Heart left ventricle (tissue), 16 donors: ENCODE data around the gene CUX1. TPM values are rescaled to one million over a fixed set of nuclear protein-coding genes. Genes with fewer than 3 reads are reported as not detected.

Experiments used
- ATAC-seq, 4 donors: fragments of 200-7000 bp; cut with Tn5 transposase; one replicate each; pipeline ENCODE4 v1.9.1; 2020 to 2022; ENCODE audit warnings: moderate library complexity in 4 of 4, mild to moderate bottlenecking in 3 of 4, moderate number of reproducible peaks in 1 of 4
- DNase-seq, 5 donors: peaks; one replicate each; pipeline ENCODE4 v3.0.0-alpha.2; 2020
- H3K27ac ChIP-seq, 12 donors: fragments of 200-600 bp; sonication (generic) in 4 of 12; one replicate each; pipeline versions ENCODE4 v1.5.0 to v1.8.0; 2016 to 2022; ENCODE audit warnings: mild to moderate bottlenecking in 2 of 12
- H3K27me3 ChIP-seq, 9 donors: fragments of 200-600 bp; sonication (generic) in 2 of 9; one replicate each; pipeline versions ENCODE4 v1.5.1 to v1.8.0; 2016 to 2022; ENCODE audit warnings: mild to moderate bottlenecking in 3 of 9
- H3K36me3 ChIP-seq, 9 donors: fragments of 200-600 bp; sonication (generic) in 2 of 9; one replicate each; pipeline versions ENCODE4 v1.5.0 to v1.8.0; 2018 to 2022; ENCODE audit warnings: mild to moderate bottlenecking in 2 of 9
- H3K4me1 ChIP-seq, 12 donors: fragments of 200-600 bp; sonication (generic) in 4 of 12; one replicate each; pipeline versions ENCODE4 v1.5.0 to v1.8.0; 2016 to 2022; ENCODE audit warnings: mild to moderate bottlenecking in 3 of 12
- H3K4me3 ChIP-seq, 12 donors: fragments of 200-600 bp; sonication (generic) in 4 of 12; one replicate each; pipeline versions ENCODE4 v1.5.0 to v1.8.0; 2017 to 2022; ENCODE audit warnings: mild to moderate bottlenecking in 9 of 12, moderate library complexity in 4 of 12
- H3K9me3 ChIP-seq, 12 donors: fragments of 200-600 bp; sonication (generic) in 4 of 12; one replicate each; pipeline versions ENCODE4 v1.5.0 to v1.8.0; 2016 to 2022; ENCODE audit warnings: mild to moderate bottlenecking in 1 of 12
- POLR2A ChIP-seq, 2 donors: fragments of 450-650 bp; IDR thresholded peaks; one replicate each; pipeline ENCODE4 v1.6.1; 2017; ENCODE audit warnings: antibody characterized with exemption in 2 of 2, mild to moderate bottlenecking in 2 of 2, moderate library complexity in 2 of 2
- WGBS, 4 donors: extraction: QIAGEN DNeasy Blood & Tissue Kit in 2 of 4; methylation state at CpG; one replicate each; pipeline versions ENCODE4 v1.1.5 to v1.1.7; 2013 to 2018; 5-methylcytosine and 5-hydroxymethylcytosine counted together
- intact Hi-C, 10 donors: fragments of 100-400 bp; cut with DNase I; formaldehyde crosslinking; loops; one replicate each; pipeline versions ENCODE4 v1.11.1 to v1.14.2; 2022
- polyA plus RNA-seq, 2 donors: library from polyadenylated mRNA; stranded (reverse); fragments of 200-250 nt; gene quantifications; one replicate each; pipeline ENCODE4 v1.2.3, GENCODE V29; 2013
- total RNA-seq, 9 donors: library from RNA; depleted of rRNA in 2 of 9; stranded (reverse); fragments of >200 nt in 2 of 9; fragmentation: NEBNext Ultra II Directional in 3 of 9; extraction: Animal tissue kit (Norgen Biotek cat#: 25700) in 3 of 9; gene quantifications; one replicate each; pipeline versions ENCODE4 v1.1.0 to v1.2.4, GENCODE V29; 2016 to 2023
- TF ChIP-seq, protein P1 (sequence below), 12 donors: fragments of 200-600 bp; sonication (generic) in 4 of 12; IDR thresholded peaks; one replicate each; pipeline versions ENCODE4 v1.5.0 to v1.8.0; 2018 to 2022; ENCODE audit warnings: antibody characterized with exemption in 12 of 12, mild to moderate bottlenecking in 5 of 12
- donor health status: ischemic (EF 13 %, LVEDD 7.1; RV severe dilation, severe dysfunction).
- donor health status: healthy with polysubstance abuse.
- donor health status: DM: no; HTN: yes; CAD: no.
- donor health status: DM: no; HTN: no; CAD: no.
- donor health status: ischemic (EF 25% LVEDD 6.9; RV normal size, moderate dysfunction).
- donor health status: ischemic (EF 25% LVEDD 5.7; RV mildly dilated, moderate dysfunction).
- donor health status: healthy.
- donor health status: DM: yes; HTN: yes; CAD: no.
- donor health status: ischemic (EF 35%, LVEDD 5.7; RV mildly dilated, moderate dysfunction).
- donor health status: nonischemic (EF 11% LVEDD 7.7; RV severe dilation, severe dysfunction).
- donor health status: DM: yes; HTN: yes; CAD: no.
- donor health status: PGD.
- donor health status: ischemic (EF 29% LVEDD 5.4; RV normal size, mild dysfunction).
- donor health status: nonischemic (EF 23%, LVEDD 6.1; RV moderate dilation, normal function).

CUX1 gene
- total and polyA plus RNA-seq, 11 donors, result 51.9 to 173 (median 122) TPM

DNA sequence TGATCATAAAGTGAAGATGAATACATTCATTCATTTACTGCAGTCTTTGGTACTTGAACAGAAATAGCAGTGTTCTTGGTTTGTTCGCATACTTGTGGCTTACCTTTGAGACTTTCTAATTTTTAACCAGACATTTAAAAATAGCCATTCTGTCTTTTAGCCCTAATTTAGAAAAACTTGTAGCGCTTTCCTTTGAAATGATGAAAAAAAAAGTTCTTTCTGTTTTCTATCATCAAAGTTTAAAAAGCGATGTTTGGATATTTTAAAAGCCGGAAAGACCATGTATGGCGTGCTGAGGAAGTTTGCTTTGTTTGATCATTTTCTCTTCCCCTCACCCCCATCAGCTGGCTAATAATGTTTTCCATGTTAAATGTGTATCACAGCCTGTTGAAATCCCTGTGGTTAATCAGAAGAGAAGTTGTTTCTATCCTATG, 116.3 kb downstream of the CUX1 start:
- peaks cover 3 to 54% (median 41%) of the 10 kb centered on the region in 12 donors for H3K4me1 ChIP-seq
- 80 to 91% (median 85%) methylated on average over 5 of the region's 5 CpGs for WGBS, 4 donors
- ATAC-seq (no peak), DNase-seq (no peak)
- TF ChIP-seq, protein P1, sequence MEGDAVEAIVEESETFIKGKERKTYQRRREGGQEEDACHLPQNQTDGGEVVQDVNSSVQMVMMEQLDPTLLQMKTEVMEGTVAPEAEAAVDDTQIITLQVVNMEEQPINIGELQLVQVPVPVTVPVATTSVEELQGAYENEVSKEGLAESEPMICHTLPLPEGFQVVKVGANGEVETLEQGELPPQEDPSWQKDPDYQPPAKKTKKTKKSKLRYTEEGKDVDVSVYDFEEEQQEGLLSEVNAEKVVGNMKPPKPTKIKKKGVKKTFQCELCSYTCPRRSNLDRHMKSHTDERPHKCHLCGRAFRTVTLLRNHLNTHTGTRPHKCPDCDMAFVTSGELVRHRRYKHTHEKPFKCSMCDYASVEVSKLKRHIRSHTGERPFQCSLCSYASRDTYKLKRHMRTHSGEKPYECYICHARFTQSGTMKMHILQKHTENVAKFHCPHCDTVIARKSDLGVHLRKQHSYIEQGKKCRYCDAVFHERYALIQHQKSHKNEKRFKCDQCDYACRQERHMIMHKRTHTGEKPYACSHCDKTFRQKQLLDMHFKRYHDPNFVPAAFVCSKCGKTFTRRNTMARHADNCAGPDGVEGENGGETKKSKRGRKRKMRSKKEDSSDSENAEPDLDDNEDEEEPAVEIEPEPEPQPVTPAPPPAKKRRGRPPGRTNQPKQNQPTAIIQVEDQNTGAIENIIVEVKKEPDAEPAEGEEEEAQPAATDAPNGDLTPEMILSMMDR (IDR thresholded peaks at IDR 0.05), result no peak
- no peak for TF ChIP-seq POLR2A (IDR thresholded peaks at IDR 0.05)
- no peaks in the 10 kb centered on the region for H3K36me3 ChIP-seq
- no peaks in the 10 kb centered on the region for H3K9me3 ChIP-seq
- intact Hi-C loops, result loop anchor here in 1 of 10 donors (10.0 kb wide), 1 partner anchor 119 kb away; the partner anchor contains the start of gene CUX1
- H3K27me3 ChIP-seq, result no peaks in the 10 kb centered on the region
- H3K27ac ChIP-seq, result peak overlapping the region in 8 of 12 donors; percentile 80 to 94 (median 88)
- no peak overlapping the region for H3K4me3 ChIP-seq

DNA sequence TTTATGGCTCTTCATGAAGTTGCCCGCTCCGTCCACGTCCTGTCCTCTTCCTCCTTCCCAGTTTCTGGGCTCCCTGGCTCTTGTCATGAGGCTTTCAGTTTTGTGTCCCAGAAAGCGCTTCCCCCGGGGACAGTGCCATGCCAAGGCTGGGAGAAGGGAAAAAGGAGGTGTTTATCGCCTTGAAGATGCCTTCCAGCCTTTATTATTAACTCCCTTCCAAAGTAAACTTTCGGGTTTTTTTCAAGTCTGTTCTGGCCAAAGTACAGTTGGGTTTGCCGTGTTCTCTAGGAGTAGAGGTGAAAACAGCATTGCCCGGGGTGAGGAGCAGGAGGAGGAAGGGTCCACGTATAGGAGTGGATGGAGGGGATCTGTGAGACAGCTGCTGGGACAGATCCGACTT, 117.2 kb downstream of the CUX1 start:
- no peaks in the 10 kb centered on the region for H3K36me3 ChIP-seq
- H3K4me3 ChIP-seq, result peak overlapping the region in 4 of 12 donors; percentile 11 to 42 (median 25)
- DNase-seq (peak in 2 of 5 donors; percentile 23 to 51), ATAC-seq (peak in 1 of 4 donors; percentile 3)
- no peaks in the 10 kb centered on the region for H3K9me3 ChIP-seq
- H3K27me3 ChIP-seq, result no peaks in the 10 kb centered on the region
- 40 to 47% (median 46%) methylated on average over 11 of the region's 11 CpGs for WGBS, 4 donors
- intact Hi-C loops, result loop anchor here in 3 of 10 donors (1.0 to 10.0 kb wide), 3 partner anchors 10 to 120 kb away; partner anchors contain the start of gene CUX1 (in 2 of the 3)
- H3K27ac ChIP-seq, result peak overlapping the region in 11 of 12 donors; percentile 68 to 97 (median 88)
- H3K4me1 ChIP-seq, result peaks cover 3 to 50% (median 41%) of the 10 kb centered on the region in 12 donors
- no peak for TF ChIP-seq POLR2A (IDR thresholded peaks at IDR 0.05)
- TF ChIP-seq, protein P1 (IDR thresholded peaks at IDR 0.05), result no peak

DNA sequence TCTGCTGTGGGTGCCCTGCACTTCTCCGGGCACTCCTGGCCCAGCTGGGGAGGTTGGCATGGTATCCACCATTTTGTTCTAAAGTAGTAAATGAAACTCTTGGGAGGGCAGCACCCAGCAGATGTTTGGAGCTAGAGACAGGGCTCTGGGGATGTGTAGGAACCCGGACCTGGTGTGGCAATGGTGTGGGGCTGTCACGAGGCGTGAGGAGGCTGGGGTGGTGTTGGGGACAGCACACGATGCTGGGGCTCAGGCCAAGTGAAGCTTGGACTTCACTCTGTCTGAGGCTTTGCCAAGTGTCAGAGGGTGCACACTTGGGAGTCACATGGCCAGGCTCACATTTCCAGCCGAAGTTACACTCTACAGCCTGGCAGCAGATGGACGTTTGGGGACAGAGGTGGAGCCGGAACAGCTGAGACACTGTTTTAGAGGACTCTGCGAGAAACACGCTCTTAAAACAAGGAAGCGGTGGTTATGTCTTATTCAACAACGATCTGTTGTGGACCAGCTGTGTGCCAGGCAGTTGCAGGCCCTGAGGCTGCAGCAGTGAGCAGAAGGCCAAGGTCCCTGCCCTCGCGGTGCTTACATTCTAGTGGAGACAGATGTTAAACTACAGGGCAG, 118.2 kb downstream of the CUX1 start:
- TF ChIP-seq, protein P1 (IDR thresholded peaks at IDR 0.05), result no peak
- no peak for TF ChIP-seq POLR2A (IDR thresholded peaks at IDR 0.05)
- H3K27ac ChIP-seq, result peak overlapping the region; percentile 74 to 97 (median 88)
- H3K36me3 ChIP-seq, result no peaks in the 10 kb centered on the region
- ATAC-seq (peak; percentile 90 to 94 (median 94)), DNase-seq (peak; percentile 70 to 90 (median 77))
- no peaks in the 10 kb centered on the region for H3K9me3 ChIP-seq
- no peaks in the 10 kb centered on the region for H3K27me3 ChIP-seq
- 30 to 38% (median 35%) methylated on average over 13 to 14 of the region's 14 CpGs for WGBS, 4 donors
- peaks cover 3 to 53% (median 43%) of the 10 kb centered on the region in 12 donors for H3K4me1 ChIP-seq
- intact Hi-C loops, result loop anchor here in 3 of 10 donors (1.0 to 10.0 kb wide), 3 partner anchors 11 to 121 kb away; partner anchors contain the start of gene CUX1 (in 2 of the 3)
- H3K4me3 ChIP-seq, result peak overlapping the region in 8 of 12 donors; percentile 19 to 50 (median 40)

DNA sequence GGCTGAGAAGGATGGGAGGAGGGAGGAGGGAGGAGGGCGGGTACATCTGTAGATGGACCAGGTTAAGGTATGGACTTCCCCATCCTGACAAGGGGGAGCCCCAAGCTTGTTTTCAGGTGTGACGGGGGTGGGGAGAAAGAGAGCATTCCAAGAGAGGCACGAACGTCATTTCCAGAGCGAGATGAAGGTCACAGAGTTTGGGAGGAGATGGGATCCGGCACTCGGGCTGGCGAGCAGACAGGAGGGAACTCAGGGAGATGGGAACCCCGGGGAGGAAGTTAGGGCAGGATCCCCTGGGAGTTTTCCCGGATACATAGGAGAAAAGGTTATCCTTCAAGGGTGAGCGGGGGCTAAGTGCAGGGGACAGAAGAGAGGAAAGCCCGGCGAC, 118.8 kb downstream of the CUX1 start:
- H3K36me3 ChIP-seq, result no peaks in the 10 kb centered on the region
- DNase-seq (peak in 3 of 5 donors; percentile 40 to 50 (median 45)), ATAC-seq (peak in 3 of 4 donors; percentile 16 to 41 (median 40))
- peak overlapping the region in 11 of 12 donors; percentile 15 to 50 (median 38) for H3K4me3 ChIP-seq
- intact Hi-C loops, result loop anchor here in 2 of 10 donors (5.0 to 10.0 kb wide), 2 partner anchors 119 to 121 kb away; partner anchors contain the start of gene CUX1 (in 2 of the 2)
- no peaks in the 10 kb centered on the region for H3K9me3 ChIP-seq
- H3K27ac ChIP-seq, result peak overlapping the region; percentile 74 to 97 (median 88)
- peaks cover 3 to 59% (median 48%) of the 10 kb centered on the region in 12 donors for H3K4me1 ChIP-seq
- WGBS, 4 donors, result 7 to 21% (median 16%) methylated on average over 13 of the region's 13 CpGs
- no peaks in the 10 kb centered on the region for H3K27me3 ChIP-seq
- TF ChIP-seq, protein P1 (IDR thresholded peaks at IDR 0.05), result no peak
- TF ChIP-seq POLR2A (IDR thresholded peaks at IDR 0.05), result no peak
